WTC11 (cell line): ENCODE results near the gene BICD1. TPM values are rescaled to one million over a fixed set of nuclear protein-coding genes. Genes with fewer than 3 reads are reported as not detected.

ENCODE experiments used
- ATAC-seq: fragments of 200-7000 bp; cut with Tn5 transposase; 2 replicates; pipeline ENCODE4 v1.10.0; 2021; ENCODE audit warnings: mild to moderate bottlenecking, moderate library complexity
- CTCF ChIA-PET: fragments of 300-600 bp; sonication (Branson Sonifier 250); formaldehyde crosslinking; loops from one replicate; lab custom pipeline; 2021; ENCODE audit warnings: antibody characterized with exemption; lab: Charles Lee
- POLR2A ChIA-PET: fragments of 350-600 bp; sonication (Branson Sonifier 250); formaldehyde crosslinking; loops from one replicate; lab custom pipeline; 2021; ENCODE audit warnings: antibody characterized with exemption; lab: Charles Lee
- DNase-seq: peaks from one replicate; pipeline ENCODE4 v3.0.0; 2021; ENCODE audit warnings: low spot score
- H3K27ac Mint-ChIP-seq: 2 replicates; pipeline ENCODE4 v1.8.0; 2021; ENCODE audit warnings: mixed read lengths
- H3K27me3 Mint-ChIP-seq: 2 replicates; pipeline ENCODE4 v1.8.0; 2021; ENCODE audit warnings: low read depth, mild to moderate bottlenecking, moderate library complexity, mixed read lengths
- H3K36me3 Mint-ChIP-seq: 2 replicates; pipeline ENCODE4 v1.8.0; 2021; ENCODE audit warnings: mixed read lengths
- H3K4me1 Mint-ChIP-seq: 2 replicates; pipeline ENCODE4 v1.8.0; 2022; ENCODE audit warnings: mixed read lengths
- H3K4me3 Mint-ChIP-seq: 2 replicates; pipeline ENCODE4 v1.8.0; 2021; ENCODE audit warnings: mild to moderate bottlenecking, moderate library complexity, mixed read lengths
- H3K9me3 Mint-ChIP-seq: 2 replicates; pipeline ENCODE4 v1.8.0; 2021; ENCODE audit warnings: mixed read lengths
- CBFB ChIP-seq: sonication (generic); formaldehyde crosslinking; IDR thresholded peaks from 2 replicates; pipeline ENCODE4 v1.8.1; 2022; ENCODE audit warnings: mild to moderate bottlenecking, low read depth, missing genetic modification reagents
- FOXP4 ChIP-seq: sonication (generic); formaldehyde crosslinking; IDR thresholded peaks from 2 replicates; pipeline ENCODE4 v1.8.0; 2022; ENCODE audit warnings: mild to moderate bottlenecking, missing genetic modification reagents
- GTF2I ChIP-seq: fragments of 250-450 bp; sonication (Bioruptor Pico); conservative IDR thresholded peaks from 2 replicates; pipeline ENCODE4 v1.4.0; 2021; ENCODE audit warnings: mild to moderate bottlenecking
- HMGA2 ChIP-seq: fragments of 250-450 bp; sonication (Bioruptor Pico); IDR thresholded peaks from 2 replicates; pipeline ENCODE4 v1.4.0; 2021; ENCODE audit warnings: mild to moderate bottlenecking, moderate library complexity
- JUN ChIP-seq: sonication (generic); formaldehyde crosslinking; IDR thresholded peaks from 2 replicates; pipeline ENCODE4 v1.8.0; 2023; ENCODE audit warnings: mild to moderate bottlenecking, missing genetic modification reagents
- MXD4 ChIP-seq: fragments of 250-450 bp; sonication (Bioruptor Pico); IDR thresholded peaks from 2 replicates; pipeline ENCODE4 v1.8.0; 2021; ENCODE audit warnings: mild to moderate bottlenecking, moderate library complexity, borderline replicate concordance
- NFE2L1 ChIP-seq: sonication (generic); formaldehyde crosslinking; IDR thresholded peaks from 2 replicates; pipeline ENCODE4 v1.8.1; 2023; ENCODE audit warnings: missing genetic modification reagents
- NFYB ChIP-seq: sonication (generic); formaldehyde crosslinking; conservative IDR thresholded peaks from 2 replicates; pipeline ENCODE4 v1.8.0; 2022; ENCODE audit warnings: low read depth, missing genetic modification reagents
- NR2C2 ChIP-seq: sonication (generic); formaldehyde crosslinking; IDR thresholded peaks from 2 replicates; pipeline ENCODE4 v1.8.0; 2022; ENCODE audit warnings: mild to moderate bottlenecking, missing genetic modification reagents
- SMAD3 ChIP-seq: sonication (generic); formaldehyde crosslinking; IDR thresholded peaks from 2 replicates; pipeline ENCODE4 v1.8.0; 2022; ENCODE audit warnings: missing genetic modification reagents, mild to moderate bottlenecking, borderline replicate concordance
- STAT6 ChIP-seq: sonication (generic); formaldehyde crosslinking; conservative IDR thresholded peaks from 2 replicates; pipeline ENCODE4 v1.8.1; 2023; ENCODE audit warnings: mild to moderate bottlenecking, low read depth, missing genetic modification reagents, moderate library complexity
- TCF7 ChIP-seq: sonication (generic); formaldehyde crosslinking; IDR thresholded peaks from 2 replicates; pipeline ENCODE4 v1.8.0; 2022; ENCODE audit warnings: mild to moderate bottlenecking, low read depth, missing genetic modification reagents, moderate library complexity
- TEAD1 ChIP-seq: sonication (generic); formaldehyde crosslinking; IDR thresholded peaks from 2 replicates; pipeline ENCODE4 v1.8.0; 2022; ENCODE audit warnings: mild to moderate bottlenecking, missing genetic modification reagents
- ZBTB21 ChIP-seq: sonication (generic); formaldehyde crosslinking; IDR thresholded peaks from 2 replicates; pipeline ENCODE4 v1.8.1; 2023; ENCODE audit warnings: mild to moderate bottlenecking, missing genetic modification reagents, borderline replicate concordance
- ZSCAN18 ChIP-seq: fragments of 250-450 bp; sonication (Bioruptor Pico); IDR thresholded peaks from 2 replicates; pipeline ENCODE4 v2.1.2; 2022; ENCODE audit warnings: mild to moderate bottlenecking, moderate library complexity
- total RNA-seq: library from RNA; stranded (reverse); gene quantifications from 3 replicates; pipeline ENCODE4 v1.2.3, GENCODE V29; 2021
- TF ChIP-seq, protein P1 (sequence below): fragments of 200-600 bp; IDR thresholded peaks from 2 replicates; pipeline ENCODE4 v1.8.0; 2022; ENCODE audit warnings: antibody characterized with exemption
- TF ChIP-seq, protein P2 (sequence below): sonication (generic); formaldehyde crosslinking; IDR thresholded peaks from 2 replicates; pipeline ENCODE4 v1.8.1; 2023; ENCODE audit warnings: mild to moderate bottlenecking, missing genetic modification reagents, moderate library complexity
- TF ChIP-seq, protein P3 (sequence below): sonication (generic); formaldehyde crosslinking; IDR thresholded peaks from 2 replicates; pipeline ENCODE4 v1.8.0; 2022; ENCODE audit warnings: mild to moderate bottlenecking, missing genetic modification reagents

The BICD1 gene
- total RNA-seq, 1 experiment from 2014 or later, result 69.4 TPM

- Mint-ChIP-seq H3K4me1 (peaks cover 36% of the 10 kb centered on the region), H3K27ac (no peak overlapping the region)
Observed at GRCh38 chr12:32253154-32253790, 146.6 kb downstream of the BICD1 start.

DNA sequence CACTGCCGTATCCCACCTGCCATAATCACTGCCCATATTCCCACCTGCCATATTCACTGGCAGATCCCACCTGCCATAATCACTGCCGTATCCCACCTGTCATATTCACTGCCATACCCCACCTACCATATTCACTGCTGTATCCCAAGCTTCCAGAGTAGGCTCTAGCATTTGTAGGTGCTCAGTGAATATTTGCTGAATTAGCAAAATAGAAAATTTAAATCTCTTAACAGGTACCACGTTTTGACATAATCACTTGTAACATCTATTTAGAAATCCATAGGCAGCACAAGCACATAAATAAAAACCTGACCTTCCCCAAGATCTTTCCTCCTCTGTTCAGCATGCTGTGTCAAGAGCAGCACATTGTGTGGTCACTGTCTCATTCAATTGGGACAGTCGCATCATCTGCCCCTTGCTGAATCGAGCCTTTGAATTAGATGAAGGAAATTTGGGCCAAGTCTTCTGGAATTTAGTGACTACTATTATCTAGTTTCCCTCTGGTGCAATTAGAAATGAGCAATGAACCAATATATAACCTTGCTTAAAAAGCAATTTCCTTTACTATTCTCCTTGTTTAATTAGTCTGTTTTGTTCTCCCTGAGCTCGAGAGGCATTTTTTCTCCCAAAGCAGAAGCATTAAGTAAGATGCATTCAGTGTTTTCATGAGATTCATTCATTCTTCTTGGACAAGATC lies 147.8 kb downstream of the BICD1 start:
- ChIA-PET CTCF (no interaction called here), POLR2A (no interaction called here)
- DNase-seq, result no peak
- peaks cover 26% of the 10 kb centered on the region for H3K4me1 Mint-ChIP-seq
- peaks cover 16% of the 10 kb centered on the region for H3K36me3 Mint-ChIP-seq
- H3K27me3 Mint-ChIP-seq, result no peaks in the 10 kb centered on the region
- no peak for ATAC-seq
- H3K9me3 Mint-ChIP-seq, result peaks cover 7% of the 10 kb centered on the region; the same call in 1 of the 2 replicates
- no peak overlapping the region for H3K4me3 Mint-ChIP-seq
- H3K27ac Mint-ChIP-seq, result peak overlapping the region; percentile 16; the same call in 1 of the 2 replicates
- TF ChIP-seq NFE2L1 (CRISPR knock-in tag), result no peak
- TF ChIP-seq, protein P1, sequence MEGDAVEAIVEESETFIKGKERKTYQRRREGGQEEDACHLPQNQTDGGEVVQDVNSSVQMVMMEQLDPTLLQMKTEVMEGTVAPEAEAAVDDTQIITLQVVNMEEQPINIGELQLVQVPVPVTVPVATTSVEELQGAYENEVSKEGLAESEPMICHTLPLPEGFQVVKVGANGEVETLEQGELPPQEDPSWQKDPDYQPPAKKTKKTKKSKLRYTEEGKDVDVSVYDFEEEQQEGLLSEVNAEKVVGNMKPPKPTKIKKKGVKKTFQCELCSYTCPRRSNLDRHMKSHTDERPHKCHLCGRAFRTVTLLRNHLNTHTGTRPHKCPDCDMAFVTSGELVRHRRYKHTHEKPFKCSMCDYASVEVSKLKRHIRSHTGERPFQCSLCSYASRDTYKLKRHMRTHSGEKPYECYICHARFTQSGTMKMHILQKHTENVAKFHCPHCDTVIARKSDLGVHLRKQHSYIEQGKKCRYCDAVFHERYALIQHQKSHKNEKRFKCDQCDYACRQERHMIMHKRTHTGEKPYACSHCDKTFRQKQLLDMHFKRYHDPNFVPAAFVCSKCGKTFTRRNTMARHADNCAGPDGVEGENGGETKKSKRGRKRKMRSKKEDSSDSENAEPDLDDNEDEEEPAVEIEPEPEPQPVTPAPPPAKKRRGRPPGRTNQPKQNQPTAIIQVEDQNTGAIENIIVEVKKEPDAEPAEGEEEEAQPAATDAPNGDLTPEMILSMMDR, result no peak
- no peak for TF ChIP-seq FOXP4
- no peak for TF ChIP-seq TEAD1 (CRISPR knock-in tag)
- TF ChIP-seq TCF7, result no peak
- no peak for TF ChIP-seq ZBTB21 (CRISPR knock-in tag)
- no peak for TF ChIP-seq STAT6
- TF ChIP-seq, protein P2, sequence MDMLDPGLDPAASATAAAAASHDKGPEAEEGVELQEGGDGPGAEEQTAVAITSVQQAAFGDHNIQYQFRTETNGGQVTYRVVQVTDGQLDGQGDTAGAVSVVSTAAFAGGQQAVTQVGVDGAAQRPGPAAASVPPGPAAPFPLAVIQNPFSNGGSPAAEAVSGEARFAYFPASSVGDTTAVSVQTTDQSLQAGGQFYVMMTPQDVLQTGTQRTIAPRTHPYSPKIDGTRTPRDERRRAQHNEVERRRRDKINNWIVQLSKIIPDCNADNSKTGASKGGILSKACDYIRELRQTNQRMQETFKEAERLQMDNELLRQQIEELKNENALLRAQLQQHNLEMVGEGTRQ (CRISPR knock-in tag), result no peak

More at GRCh38 chr12:32253154-32253790, 146.6 kb downstream of the BICD1 start:
- no peak overlapping the region for H3K4me3 Mint-ChIP-seq
- TF ChIP-seq NR2C2 (CRISPR knock-in tag) (no peak), STAT6 (no peak), NFYB (CRISPR knock-in tag) (no peak), ZSCAN18 (CRISPR knock-in tag) (no peak), GTF2I (CRISPR knock-in tag) (no peak), SMAD3 (CRISPR knock-in tag) (no peak), MXD4 (CRISPR knock-in tag) (no peak), TEAD1 (CRISPR knock-in tag) (no peak), JUN (CRISPR knock-in tag) (no peak), CBFB (CRISPR knock-in tag) (no peak), NFE2L1 (CRISPR knock-in tag) (no peak), HMGA2 (CRISPR knock-in tag) (no peak)
- TF ChIP-seq, protein P3, sequence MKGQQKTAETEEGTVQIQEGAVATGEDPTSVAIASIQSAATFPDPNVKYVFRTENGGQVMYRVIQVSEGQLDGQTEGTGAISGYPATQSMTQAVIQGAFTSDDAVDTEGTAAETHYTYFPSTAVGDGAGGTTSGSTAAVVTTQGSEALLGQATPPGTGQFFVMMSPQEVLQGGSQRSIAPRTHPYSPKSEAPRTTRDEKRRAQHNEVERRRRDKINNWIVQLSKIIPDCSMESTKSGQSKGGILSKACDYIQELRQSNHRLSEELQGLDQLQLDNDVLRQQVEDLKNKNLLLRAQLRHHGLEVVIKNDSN, result no peak
- no peaks in the 10 kb centered on the region for H3K27me3 Mint-ChIP-seq
- ChIA-PET POLR2A (no interaction called here), CTCF (no interaction called here)
- H3K9me3 Mint-ChIP-seq, result peaks cover 10% of the 10 kb centered on the region
- ATAC-seq (no peak), DNase-seq (no peak)
- peaks cover 18% of the 10 kb centered on the region for H3K36me3 Mint-ChIP-seq
